Vagina (tissue), 2 donors: ENCODE data around the gene ENO2.

Experiments used
- POLR2A ChIP-seq, 2 donors: fragments of 450-650 bp; IDR thresholded peaks; one replicate each; pipeline ENCODE4 v1.6.1; 2017; ENCODE audit warnings: antibody characterized with exemption in 2 of 2, mild to moderate bottlenecking in 2 of 2, moderate library complexity in 2 of 2
- POLR2AphosphoS5 ChIP-seq, 2 donors: sonication (generic); formaldehyde crosslinking; IDR thresholded peaks; one replicate each; pipeline ENCODE4 v1.9.0; 2017; ENCODE audit warnings: antibody characterized with exemption in 2 of 2, mild to moderate bottlenecking in 2 of 2, low read depth in 1 of 2; ENCODE audit not compliant: insufficient read depth in 1 of 2
- TF ChIP-seq, protein P1 (sequence below), 3 experiments: fragments of 450-650 bp in 2 of 3; fragments of 200-600 bp in 1 of 3; sonication (generic) in 1 of 3; IDR thresholded peaks; one replicate each; pipeline ENCODE4 v1.5.1; 2017 to 2019; ENCODE audit warnings: antibody characterized with exemption in 3 of 3, mild to moderate bottlenecking in 2 of 3, moderate library complexity in 2 of 3

DNA sequence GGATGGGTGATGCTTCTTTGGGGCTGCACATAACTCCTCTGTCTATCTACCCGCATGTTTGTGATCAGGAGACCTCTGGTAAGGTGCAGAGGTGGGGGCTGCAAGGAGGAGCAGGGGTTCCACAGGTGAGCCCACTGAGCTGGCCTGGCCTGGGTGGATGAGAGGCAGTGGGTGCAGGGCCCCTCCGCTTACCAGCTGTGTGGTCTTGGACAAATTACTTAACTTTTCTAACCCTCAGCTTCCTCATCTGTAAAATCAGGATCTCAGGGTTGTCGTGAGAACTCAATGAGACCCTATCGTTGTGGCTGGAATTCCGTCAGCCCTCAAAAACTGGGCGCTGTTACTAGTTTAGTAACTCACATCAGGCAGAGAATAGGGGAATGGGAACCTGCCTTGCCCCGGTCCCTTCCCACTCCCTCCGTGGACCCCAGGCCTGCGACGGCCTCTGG is 44.3 kb downstream of the ENO2 start:
- TF ChIP-seq, protein P1, sequence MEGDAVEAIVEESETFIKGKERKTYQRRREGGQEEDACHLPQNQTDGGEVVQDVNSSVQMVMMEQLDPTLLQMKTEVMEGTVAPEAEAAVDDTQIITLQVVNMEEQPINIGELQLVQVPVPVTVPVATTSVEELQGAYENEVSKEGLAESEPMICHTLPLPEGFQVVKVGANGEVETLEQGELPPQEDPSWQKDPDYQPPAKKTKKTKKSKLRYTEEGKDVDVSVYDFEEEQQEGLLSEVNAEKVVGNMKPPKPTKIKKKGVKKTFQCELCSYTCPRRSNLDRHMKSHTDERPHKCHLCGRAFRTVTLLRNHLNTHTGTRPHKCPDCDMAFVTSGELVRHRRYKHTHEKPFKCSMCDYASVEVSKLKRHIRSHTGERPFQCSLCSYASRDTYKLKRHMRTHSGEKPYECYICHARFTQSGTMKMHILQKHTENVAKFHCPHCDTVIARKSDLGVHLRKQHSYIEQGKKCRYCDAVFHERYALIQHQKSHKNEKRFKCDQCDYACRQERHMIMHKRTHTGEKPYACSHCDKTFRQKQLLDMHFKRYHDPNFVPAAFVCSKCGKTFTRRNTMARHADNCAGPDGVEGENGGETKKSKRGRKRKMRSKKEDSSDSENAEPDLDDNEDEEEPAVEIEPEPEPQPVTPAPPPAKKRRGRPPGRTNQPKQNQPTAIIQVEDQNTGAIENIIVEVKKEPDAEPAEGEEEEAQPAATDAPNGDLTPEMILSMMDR (IDR thresholded peaks at IDR 0.05) = no peak
- TF ChIP-seq POLR2AphosphoS5 (IDR thresholded peaks at IDR 0.05; ENCODE audit: insufficient read depth in 1 of 2, low read depth in 1 of 2) (no peak), POLR2A (IDR thresholded peaks at IDR 0.05) (no peak)
